ENCODE measurements around the gene CADM2. TPM values are rescaled to one million over a fixed set of nuclear protein-coding genes. Genes with fewer than 3 reads are reported as not detected.
"Not testable (repeated sequence)": the region's sequence is repeated elsewhere in the genome, so short reads cannot be mapped to it uniquely, and the experiment has no call there.

The CADM2 gene
- total and polyA plus RNA-seq, 2 experiments from 2014 or later: 2.9 to 7.8 TPM

DNA sequence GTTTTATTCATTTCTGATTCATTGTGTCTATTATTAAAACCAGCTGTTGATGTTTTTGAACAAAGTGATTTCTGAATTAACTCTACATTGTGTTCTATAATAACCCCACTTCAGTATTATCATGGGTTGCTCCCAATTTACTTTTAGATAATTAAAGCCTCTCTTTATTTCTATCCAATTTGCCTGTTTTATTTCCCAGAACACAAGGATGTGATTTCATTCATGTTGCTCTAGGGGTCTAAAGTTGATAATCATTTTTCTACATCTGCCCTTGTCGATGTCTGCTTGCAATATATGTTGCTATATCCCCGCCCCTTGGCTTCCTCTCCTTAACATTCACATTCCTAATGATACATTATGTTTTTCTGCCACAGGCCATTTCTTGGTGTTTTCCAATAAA lies 747.3 kb downstream of the CADM2 start:
- TF ChIP-seq EZH2 (IDR thresholded peaks at IDR 0.05; ENCODE audit: borderline replicate concordance) (no peak), EZH2phosphoT487 (IDR thresholded peaks at IDR 0.05; ENCODE audit: low read depth, severe bottlenecking, unreplicated experiment) (no peak)
- TF ChIP-seq, protein P1, sequence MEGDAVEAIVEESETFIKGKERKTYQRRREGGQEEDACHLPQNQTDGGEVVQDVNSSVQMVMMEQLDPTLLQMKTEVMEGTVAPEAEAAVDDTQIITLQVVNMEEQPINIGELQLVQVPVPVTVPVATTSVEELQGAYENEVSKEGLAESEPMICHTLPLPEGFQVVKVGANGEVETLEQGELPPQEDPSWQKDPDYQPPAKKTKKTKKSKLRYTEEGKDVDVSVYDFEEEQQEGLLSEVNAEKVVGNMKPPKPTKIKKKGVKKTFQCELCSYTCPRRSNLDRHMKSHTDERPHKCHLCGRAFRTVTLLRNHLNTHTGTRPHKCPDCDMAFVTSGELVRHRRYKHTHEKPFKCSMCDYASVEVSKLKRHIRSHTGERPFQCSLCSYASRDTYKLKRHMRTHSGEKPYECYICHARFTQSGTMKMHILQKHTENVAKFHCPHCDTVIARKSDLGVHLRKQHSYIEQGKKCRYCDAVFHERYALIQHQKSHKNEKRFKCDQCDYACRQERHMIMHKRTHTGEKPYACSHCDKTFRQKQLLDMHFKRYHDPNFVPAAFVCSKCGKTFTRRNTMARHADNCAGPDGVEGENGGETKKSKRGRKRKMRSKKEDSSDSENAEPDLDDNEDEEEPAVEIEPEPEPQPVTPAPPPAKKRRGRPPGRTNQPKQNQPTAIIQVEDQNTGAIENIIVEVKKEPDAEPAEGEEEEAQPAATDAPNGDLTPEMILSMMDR (IDR thresholded peaks at IDR 0.05; ENCODE audit: poor library complexity): no peak
- Histone ChIP-seq H3K27me3 (no peaks in the 10 kb centered on the region), H3K4me2 (no peak overlapping the region), H3K4me1 (ENCODE audit: insufficient read depth) (no peaks in the 10 kb centered on the region), H4K20me1 (ENCODE audit: insufficient read depth, poor library complexity, severe bottlenecking) (no peaks in the 10 kb centered on the region), H3K79me2 (no peaks in the 10 kb centered on the region), H3K36me3 (replicated peaks; ENCODE audit: insufficient read depth, low read depth) (no peaks in the 10 kb centered on the region), H3K9me2 (replicated peaks; ENCODE audit: insufficient read depth) (no peaks in the 10 kb centered on the region), H3K27ac (no peak overlapping the region), H3K4me3 (no peak overlapping the region), H3K9me3 (ENCODE audit: low read depth) (no peaks in the 10 kb centered on the region), H2AFZ (no peak overlapping the region)
- no peak for DNase-seq (ENCODE audit: low spot score)
- 82% methylated on average over 2 of the region's 2 CpGs for WGBS (ENCODE audit: low lambda C conversion rate, missing lambda C conversion rate)

DNA sequence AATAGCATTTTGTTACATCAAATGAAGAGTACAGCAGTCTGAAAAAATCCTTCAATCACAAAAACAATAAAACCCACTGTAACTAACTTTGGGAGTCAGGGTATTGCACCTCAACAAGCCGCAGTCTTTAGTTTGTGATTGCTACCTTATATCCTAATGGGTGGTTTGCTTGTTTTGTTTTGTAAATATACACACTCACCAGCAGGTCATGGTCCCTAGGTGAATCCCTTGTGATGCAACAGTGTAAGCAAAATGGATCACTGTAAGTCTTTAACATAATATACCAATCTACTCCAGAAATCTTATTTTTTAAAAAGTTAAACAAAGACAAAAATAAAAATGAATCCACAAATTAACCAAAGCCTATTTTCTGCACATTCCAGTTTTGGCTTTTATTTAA lies 749.5 kb downstream of the CADM2 start:
- not testable (repeated sequence) for H3K27me3 ChIP-seq; H3K4me1 ChIP-seq (ENCODE audit: insufficient read depth); H3K27ac ChIP-seq; H2AFZ ChIP-seq; H3K9me2 ChIP-seq (replicated peaks; ENCODE audit: insufficient read depth); H3K4me3 ChIP-seq; H3K36me3 ChIP-seq (replicated peaks; ENCODE audit: insufficient read depth, low read depth); H3K4me2 ChIP-seq; H3K9me3 ChIP-seq (ENCODE audit: low read depth); H3K79me2 ChIP-seq; DNase-seq (ENCODE audit: low spot score); H4K20me1 ChIP-seq (ENCODE audit: insufficient read depth, poor library complexity, severe bottlenecking)
- 46% methylated on average over 1 of the region's 1 CpG for WGBS (ENCODE audit: low lambda C conversion rate, missing lambda C conversion rate)

DNA sequence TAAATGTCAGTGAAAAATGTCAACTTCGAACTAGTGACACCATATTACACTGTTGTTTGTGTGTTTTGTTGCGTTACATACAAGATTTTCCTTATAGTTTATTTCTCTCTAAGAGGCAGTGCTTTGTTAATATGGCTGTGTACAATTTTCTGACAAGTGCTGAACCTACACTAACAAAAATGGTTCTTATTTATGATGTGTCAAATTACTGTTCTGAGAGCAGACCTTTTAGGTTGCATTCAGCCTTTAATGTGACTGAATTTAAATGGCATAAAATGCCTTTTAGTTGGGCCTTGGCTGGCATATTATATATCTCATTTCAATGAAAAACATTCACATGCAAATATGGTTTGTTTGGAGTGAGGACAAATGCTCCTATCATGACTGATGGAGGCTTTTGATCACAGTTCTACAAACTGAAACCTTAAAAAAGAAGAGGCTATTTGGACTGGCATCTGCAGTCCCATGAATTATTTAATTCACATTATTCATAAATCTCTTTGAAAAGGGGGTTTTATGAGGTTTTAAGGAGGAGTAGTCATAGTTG lies 750.6 kb downstream of the CADM2 start:
- DNase-seq (ENCODE audit: low spot score): no peak
- Histone ChIP-seq H4K20me1 (ENCODE audit: insufficient read depth, poor library complexity, severe bottlenecking) (no peaks in the 10 kb centered on the region), H2AFZ (no peak overlapping the region), H3K4me3 (no peak overlapping the region), H3K9me2 (replicated peaks; ENCODE audit: insufficient read depth) (no peaks in the 10 kb centered on the region), H3K27me3 (no peaks in the 10 kb centered on the region), H3K4me1 (ENCODE audit: insufficient read depth) (no peaks in the 10 kb centered on the region), H3K4me2 (no peak overlapping the region), H3K79me2 (no peaks in the 10 kb centered on the region), H3K36me3 (replicated peaks; ENCODE audit: insufficient read depth, low read depth) (no peaks in the 10 kb centered on the region), H3K9me3 (ENCODE audit: low read depth) (no peaks in the 10 kb centered on the region), H3K27ac (no peak overlapping the region)
- 70% methylated on average over 2 of the region's 2 CpGs for WGBS (ENCODE audit: low lambda C conversion rate, missing lambda C conversion rate)
- TF ChIP-seq EZH2 (IDR thresholded peaks at IDR 0.05; ENCODE audit: borderline replicate concordance) (no peak), EZH2phosphoT487 (IDR thresholded peaks at IDR 0.05; ENCODE audit: low read depth, severe bottlenecking, unreplicated experiment) (no peak)
- TF ChIP-seq, protein P1 (IDR thresholded peaks at IDR 0.05; ENCODE audit: poor library complexity): no peak

DNA sequence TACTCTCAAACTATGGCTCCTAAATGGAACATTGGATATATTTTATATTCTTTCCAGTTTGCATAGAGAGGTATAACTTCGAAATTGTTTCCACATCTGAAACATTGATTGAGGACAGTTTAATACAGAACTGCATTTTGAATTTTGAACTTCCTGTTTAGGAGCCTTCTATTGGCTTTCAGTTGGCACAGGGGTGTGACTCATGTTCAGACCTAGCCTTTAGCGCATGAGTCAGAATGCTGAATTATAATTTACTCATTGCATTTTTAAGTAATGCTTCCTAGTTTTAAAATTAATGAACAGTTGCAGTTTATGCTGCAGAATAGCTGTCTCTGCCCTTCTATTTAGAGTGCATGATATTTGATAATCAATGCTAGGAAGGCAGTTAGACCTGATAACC lies 751.7 kb downstream of the CADM2 start:
- Histone ChIP-seq H3K9me3 (ENCODE audit: low read depth) (no peaks in the 10 kb centered on the region), H3K4me3 (no peak overlapping the region), H3K36me3 (replicated peaks; ENCODE audit: insufficient read depth, low read depth) (no peaks in the 10 kb centered on the region), H4K20me1 (ENCODE audit: insufficient read depth, poor library complexity, severe bottlenecking) (no peaks in the 10 kb centered on the region), H3K27me3 (no peaks in the 10 kb centered on the region), H3K9me2 (replicated peaks; ENCODE audit: insufficient read depth) (no peaks in the 10 kb centered on the region), H3K4me1 (ENCODE audit: insufficient read depth) (no peaks in the 10 kb centered on the region), H3K4me2 (no peak overlapping the region), H2AFZ (no peak overlapping the region), H3K27ac (no peak overlapping the region), H3K79me2 (no peaks in the 10 kb centered on the region)
- TF ChIP-seq, protein P1 (IDR thresholded peaks at IDR 0.05; ENCODE audit: poor library complexity): no peak
- no peak for TF ChIP-seq EZH2 (IDR thresholded peaks at IDR 0.05; ENCODE audit: borderline replicate concordance)
- no peak for TF ChIP-seq EZH2phosphoT487 (IDR thresholded peaks at IDR 0.05; ENCODE audit: low read depth, severe bottlenecking, unreplicated experiment)
- 93% methylated on average over 2 of the region's 2 CpGs for WGBS (ENCODE audit: low lambda C conversion rate, missing lambda C conversion rate)
- no peak for DNase-seq (ENCODE audit: low spot score)

Measured in hepatocyte (in vitro differentiated cells).